ENCODE measurements around the gene ARHGEF40.

- no peak for TF ChIP-seq CEBPB (IDR thresholded peaks at IDR 0.05; ENCODE audit: borderline replicate concordance in 1 of 2, low read depth in 2 of 2, low read length in 2 of 2)
- TF ChIP-seq FOS (IDR thresholded peaks at IDR 0.05; ENCODE audit: borderline replicate concordance, extremely low read depth, insufficient read length) = no peak
- no peak for TF ChIP-seq TCF12 (IDR thresholded peaks at IDR 0.05; ENCODE audit: low read depth, low read length)
- no peak for TF ChIP-seq ZBTB33 (IDR thresholded peaks at IDR 0.05)
- no peak for TF ChIP-seq BCL3 (IDR thresholded peaks at IDR 0.05; ENCODE audit: borderline replicate concordance, insufficient read depth, low read depth, low read length, poor library complexity, severe bottlenecking)
- TF ChIP-seq E2F8 (IDR thresholded peaks at IDR 0.05; ENCODE audit: low read depth, partially characterized antibody) = no peak
- no peak for TF ChIP-seq CTCF (IDR thresholded peaks at IDR 0.05 in 2 of 3, conservative IDR thresholded peaks at IDR 0.05 in 1 of 3; ENCODE audit: control insufficient read depth in 2 of 3, extremely low read depth in 1 of 3, insufficient read depth in 1 of 3, low read depth in 3 of 3, low read length in 3 of 3)
- no peak for TF ChIP-seq RAD21 (IDR thresholded peaks at IDR 0.05; ENCODE audit: insufficient read depth, low read depth, low read length)
- no peak for TF ChIP-seq HDAC2 (IDR thresholded peaks at IDR 0.05)
- TF ChIP-seq CREB1 (IDR thresholded peaks at IDR 0.05; ENCODE audit: low read depth) = no peak
- no peak for TF ChIP-seq POLR2A (IDR thresholded peaks at IDR 0.05; ENCODE audit: low read depth, low read length)
Observed at GRCh38 chr14:21123429-21123828, 53.3 kb downstream of the ARHGEF40 start.

All from GM12878 (cell line).